HPDE6-E6E7 (cell line): Measurements from ENCODE around the gene ZNF438.

Source experiments
- DNase-seq: peaks from one replicate; pipeline ENCODE4 v3.0.0; 2011; ENCODE audit warnings: missing footprints; ENCODE audit errors: extremely low spot score

The ZNF438 gene

DNA sequence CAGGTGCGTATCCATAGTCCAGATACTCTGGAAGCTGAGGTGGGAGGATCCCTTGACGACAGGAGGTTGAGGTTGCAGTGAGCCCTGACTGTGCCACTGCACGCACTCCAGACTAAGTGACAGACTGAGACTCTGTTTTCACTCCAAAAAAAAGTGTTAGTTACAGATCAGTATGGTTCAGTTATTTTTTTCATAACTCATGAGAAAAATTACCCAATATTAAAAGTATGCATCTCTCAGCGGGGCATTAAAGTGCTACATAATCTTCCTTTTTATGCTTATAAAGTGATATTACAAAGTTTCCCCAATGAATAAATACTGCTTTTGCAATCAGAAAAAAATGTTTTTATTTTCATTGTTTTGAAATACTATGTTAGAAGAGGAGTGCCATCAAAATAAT lies 147.9 kb downstream of the ZNF438 start:
- no peak for DNase-seq

DNA sequence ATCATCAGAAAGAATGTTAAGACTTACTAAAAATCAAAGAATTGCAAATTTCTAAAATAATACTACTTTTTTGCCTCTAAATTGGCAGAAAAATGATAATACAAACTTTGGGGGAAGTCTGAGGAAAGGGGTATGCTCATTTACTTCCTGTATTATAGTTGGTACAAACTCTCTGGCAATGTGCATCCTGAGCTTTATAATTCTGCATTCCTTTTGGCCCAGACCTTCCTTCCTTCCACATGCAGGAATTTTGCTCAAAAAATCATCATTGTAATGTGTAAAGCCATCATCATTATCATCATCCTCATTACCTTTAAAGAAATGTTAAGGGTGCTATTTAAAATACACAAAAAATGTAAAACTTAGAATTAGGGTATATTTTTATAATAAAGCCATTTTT lies 148.5 kb downstream of the ZNF438 start:
- no peak for DNase-seq

DNA sequence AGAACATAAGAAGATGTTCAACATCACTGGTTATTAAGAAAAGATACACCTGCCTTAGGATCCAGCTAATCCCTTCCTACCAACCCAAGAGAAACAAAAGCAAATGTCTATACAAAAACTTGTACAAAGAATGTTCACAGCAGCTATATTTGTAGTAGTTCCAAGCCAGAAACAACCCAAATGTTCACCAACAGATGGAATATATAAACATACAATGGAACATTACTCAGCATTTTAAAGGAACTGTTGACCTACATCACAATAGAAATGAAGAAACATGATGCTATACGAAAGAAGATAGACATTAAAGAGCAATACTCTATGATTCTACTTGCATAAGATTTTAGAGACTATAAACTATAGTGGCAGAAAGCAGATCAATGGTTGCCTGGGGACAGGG lies 149.4 kb downstream of the ZNF438 start:
- no peak for DNase-seq

DNA sequence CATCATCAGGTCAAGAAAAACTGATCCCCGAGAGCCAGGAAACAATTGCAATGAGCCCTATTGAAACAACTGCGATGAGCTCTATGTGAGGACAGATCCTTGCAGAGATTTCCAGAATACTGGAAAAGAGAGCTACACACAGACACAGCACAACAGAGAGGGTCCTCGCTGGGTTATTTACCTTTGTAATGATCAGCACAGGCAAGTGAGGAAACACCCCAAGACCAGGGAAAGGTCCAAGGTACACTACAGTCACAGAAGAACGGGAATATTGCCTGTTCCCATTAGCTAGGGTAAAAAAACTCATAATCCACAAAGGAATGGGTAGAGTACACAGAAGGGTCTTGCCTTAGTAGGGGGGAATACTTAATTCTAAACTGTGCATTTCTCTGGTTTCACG lies 152.7 kb downstream of the ZNF438 start:
- DNase-seq, result no peak

DNA sequence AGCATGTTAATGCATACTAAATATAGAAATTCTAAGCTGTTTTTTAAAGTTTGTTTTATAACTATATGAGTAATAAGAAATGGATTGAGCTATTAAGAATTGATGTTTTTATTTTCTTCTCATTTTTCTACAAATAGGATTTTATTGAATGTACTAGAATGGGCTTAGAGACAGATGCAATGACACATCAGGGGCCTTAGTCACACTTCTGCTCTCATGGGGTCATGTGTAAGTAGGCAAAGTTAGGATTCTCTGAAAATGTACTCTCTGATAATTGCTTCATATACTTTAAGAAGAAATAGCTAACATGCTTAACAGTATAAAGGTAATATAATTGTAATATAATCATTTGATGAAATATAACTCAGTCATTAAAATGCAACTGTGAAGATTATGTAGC lies 154.6 kb downstream of the ZNF438 start:
- no peak for DNase-seq

DNA sequence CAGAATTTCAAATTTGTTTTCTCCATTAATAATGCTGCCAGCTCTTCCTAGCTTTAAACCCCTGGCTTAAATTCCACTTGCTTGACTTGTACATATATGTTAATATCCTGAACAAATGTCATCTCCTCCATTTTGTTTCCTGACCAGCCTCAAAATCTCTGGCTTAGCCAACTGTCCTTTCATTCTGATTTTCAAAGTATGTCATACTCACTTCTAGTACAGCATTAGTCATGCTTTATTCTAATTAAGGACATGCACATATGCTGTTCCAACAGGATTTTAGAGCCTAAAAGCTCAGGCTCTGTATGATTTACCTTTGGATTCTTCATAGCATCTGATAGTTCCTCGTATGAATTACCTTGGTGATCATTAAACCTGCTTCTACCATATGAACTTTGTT lies 158.3 kb downstream of the ZNF438 start:
- DNase-seq, result no peak

DNA sequence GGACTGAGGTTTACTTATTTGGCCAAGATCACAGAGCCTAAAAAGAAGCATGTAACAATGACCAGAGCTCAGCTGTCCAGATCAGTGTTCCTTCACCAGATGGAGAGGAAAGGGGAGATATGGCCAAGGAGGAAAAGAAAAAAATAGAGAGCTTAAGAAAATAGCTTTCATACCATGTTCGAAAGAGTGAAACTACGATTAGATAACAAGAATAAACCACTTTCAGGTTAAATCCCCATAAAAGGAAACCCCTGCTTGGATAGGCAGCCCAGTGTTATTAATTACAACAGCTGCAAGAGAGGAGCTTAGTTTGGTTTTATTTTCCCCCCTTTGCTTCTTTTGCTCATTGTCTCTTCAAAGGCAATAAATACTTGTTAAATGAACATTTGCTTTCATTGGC lies 160.8 kb downstream of the ZNF438 start:
- DNase-seq, result no peak

DNA sequence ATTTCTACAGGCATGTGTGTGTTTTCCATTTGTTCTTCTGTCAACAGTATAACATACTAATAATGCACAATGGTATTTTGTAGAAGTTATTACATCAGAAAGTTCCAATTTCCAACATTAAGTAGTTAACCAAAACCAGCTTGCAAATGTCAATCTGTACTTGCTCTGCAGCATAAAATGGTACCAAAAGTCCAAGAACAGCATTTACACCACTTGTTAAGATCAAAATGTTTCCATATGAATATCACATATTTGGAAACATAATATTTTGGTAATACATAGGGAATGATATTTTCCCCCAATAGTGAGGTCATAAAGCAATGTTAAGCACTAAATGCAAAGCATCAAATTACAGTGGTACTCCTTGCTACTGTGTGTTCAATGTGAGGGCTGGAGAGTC lies 162.1 kb downstream of the ZNF438 start:
- DNase-seq, result no peak

DNA sequence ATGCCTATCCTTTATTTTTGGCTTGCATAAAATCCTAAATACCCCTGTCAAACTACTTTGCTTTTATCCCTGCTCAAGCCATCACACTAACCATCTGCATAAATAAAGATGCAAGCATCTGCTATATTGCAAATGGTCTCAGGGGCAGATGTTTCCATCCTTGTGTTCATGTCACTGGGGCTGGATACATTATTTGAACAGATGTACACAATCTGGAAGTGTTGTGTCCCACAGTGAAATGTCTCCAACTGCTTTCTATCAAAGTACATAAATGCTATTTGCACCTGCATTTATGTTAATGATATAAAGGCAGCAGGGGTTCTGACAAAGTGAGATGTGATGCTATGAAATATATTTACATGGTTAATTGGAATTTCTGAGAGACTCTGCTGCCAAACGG lies 163.1 kb downstream of the ZNF438 start:
- no peak for DNase-seq

DNA sequence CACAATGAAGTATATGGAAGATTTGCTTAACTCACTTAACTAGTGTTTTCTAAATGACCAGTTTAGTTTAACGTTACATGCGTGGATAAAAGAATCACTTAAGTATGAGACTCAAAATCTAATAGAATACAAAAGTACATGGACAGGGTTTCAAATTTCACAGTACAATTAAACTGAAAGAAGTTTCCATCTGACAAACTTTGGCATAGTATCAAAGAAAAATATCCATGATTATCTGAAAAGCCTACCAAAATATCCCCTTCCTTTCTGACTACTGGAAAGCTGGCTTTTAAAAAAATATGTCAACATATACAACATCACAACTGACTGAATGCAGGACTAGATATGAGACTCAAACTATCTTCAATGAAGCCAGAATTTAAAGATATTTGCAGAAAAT lies 164.8 kb downstream of the ZNF438 start:
- DNase-seq, result no peak

DNA sequence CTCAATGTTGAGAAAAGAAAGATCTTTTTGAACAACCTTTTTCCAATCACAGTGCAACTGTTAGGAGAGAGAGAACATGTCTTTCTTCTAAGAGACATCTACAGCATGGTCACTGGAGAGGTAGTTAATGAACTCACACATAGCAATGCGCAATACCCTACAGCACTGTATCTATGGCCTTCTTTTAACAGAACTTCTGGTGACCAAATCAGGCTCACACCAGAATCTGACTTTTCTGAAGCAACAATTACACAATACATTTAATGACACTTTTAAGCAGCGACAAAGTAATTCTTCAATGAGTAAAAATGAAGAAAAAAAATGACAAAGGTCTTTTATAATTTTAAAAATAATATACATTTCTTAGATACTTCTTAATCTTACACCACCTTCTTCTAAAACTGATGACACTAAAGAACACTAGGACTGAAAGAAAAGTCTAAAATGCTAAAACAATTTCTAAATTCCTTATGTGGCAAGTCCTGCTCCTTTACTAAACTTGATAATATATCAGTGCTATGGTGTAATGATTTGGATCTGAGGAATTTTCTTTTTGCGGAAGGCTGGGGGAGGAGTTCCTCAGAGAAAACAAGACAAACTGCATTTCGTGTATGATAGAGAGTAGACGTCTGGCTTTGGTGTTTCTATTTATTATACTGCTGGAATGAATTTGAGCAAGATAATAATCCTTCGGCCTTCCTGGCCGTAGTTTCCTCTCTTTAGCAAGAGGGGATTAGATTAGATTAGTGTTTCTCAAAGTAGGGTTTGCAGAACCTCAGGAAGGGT lies 166.3 kb downstream of the ZNF438 start:
- no peak for DNase-seq

DNA sequence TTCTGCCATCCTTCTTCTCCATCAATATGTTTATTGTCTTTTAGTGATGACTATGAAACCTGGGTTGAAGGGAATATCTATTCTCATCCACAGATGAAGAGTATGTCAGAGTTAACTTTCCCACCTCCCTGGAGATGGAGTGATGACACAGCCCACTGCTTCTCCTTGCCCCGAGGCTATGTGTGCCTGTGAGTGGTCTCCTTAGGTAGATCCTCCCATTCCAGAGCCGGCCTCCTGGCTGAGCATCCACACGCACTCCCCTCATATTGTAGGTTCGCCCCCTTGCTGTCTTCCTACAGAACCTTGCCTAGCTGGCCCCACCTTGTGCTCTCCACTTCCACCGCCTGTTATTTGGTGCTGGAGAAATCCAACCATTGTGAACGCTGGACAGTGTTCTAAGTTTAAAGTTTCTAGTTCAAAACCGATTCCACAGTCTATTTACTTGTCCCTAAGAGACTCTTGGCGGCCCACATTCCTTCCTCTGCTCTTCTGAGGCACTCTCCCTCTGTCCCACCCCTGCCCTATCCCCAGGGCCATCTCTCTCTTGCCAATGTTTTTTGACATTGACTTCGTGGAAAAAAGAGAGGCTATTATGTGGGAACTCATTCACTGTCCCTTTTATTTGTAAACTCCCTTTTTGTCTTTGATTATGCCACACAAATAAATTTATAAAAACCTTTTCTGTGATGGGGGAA lies 168.0 kb downstream of the ZNF438 start:
- DNase-seq, result no peak

DNA sequence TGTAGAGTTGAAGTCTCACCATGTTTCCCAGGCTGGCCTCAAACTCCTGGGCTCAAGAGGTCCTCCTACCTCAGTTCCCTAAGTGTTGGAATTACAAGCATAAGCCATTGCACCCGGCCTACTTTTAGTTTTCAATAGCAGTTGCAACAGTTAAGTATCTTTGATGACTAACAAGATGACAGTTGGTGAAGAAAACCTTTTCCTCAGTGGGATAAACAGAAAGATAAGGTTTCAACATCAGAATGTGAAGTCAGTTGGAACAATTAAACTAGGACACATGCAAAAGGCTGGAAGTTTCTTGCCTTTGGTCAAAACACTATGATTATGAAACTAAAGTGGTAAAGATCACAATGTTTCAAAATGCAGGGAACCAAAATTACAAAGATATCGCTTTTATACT lies 169.2 kb downstream of the ZNF438 start:
- DNase-seq, result no peak

DNA sequence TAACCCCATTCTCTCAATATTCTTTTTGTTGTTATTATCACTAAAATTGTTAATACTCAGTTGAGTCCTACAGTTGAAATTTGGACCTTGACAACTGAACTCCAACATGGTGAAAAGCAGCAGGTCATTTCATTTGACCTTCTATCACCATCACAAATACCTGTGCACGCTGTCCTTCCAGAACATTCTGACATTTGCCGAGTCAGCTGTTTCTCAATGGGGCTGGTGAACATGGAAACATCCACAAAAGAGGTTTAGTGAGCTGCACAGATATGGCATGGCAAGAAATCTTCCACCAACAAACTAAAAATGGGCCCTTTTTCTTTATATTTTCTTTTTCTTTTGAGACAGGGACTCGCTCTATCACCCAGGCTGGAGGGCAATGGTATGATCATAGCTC lies 169.7 kb downstream of the ZNF438 start:
- no peak for DNase-seq

DNA sequence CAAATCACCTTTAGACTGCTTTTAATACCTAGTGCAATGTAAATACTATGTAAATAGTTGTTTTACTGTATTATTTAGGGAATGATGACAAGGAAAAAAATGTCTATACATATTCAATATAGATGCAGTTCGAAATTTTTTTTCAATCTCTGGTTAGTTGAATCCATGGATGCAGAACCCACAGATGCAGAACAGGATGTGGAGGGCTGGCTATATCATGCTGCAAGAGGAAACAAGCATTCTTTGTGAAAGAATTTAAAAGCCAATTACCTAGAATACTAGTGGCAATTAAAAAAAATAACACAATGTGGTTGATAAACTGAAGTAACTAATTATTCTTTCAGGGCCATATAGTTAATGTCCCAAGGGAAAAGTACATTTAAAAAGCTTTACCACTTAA lies 170.4 kb downstream of the ZNF438 start:
- DNase-seq, result no peak

DNA sequence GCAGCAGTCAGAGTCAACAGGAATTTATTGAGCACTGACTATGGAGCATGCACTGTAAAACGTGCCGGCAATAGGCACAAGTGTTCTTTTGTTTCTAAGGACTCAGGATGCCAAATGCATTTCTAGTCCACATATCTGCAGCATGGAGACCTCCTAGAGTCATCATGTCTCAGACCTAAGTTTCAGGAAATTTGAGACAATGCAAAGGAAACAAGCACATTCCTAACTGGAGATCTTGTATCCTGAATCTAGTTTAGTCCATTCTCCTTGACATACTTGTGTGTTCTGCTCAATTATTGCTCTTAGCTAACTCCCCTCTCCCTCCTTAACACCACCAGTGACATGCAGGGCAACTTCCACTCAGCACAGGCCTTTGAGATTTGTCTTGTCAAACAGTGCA lies 173.2 kb downstream of the ZNF438 start:
- DNase-seq, result no peak

DNA sequence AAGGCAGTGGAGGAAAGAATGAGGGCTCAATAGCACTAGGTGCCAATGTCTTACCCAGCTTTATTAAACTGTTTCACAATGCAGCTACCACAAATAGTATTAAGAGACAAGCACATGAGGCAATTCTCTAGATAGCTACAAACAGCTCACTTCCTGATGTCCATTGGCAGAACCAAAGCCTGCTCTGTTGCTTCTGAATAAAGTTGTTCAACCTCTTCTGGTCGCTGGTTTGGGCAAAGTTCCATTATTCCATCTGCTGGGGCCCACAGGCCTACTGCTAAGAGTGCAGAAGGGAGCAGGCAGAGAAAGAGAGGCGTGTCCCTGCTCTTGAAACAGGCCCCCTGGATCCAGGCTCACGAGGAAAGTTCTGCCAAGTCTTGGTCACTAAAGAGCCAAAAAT lies 173.9 kb downstream of the ZNF438 start:
- no peak for DNase-seq

DNA sequence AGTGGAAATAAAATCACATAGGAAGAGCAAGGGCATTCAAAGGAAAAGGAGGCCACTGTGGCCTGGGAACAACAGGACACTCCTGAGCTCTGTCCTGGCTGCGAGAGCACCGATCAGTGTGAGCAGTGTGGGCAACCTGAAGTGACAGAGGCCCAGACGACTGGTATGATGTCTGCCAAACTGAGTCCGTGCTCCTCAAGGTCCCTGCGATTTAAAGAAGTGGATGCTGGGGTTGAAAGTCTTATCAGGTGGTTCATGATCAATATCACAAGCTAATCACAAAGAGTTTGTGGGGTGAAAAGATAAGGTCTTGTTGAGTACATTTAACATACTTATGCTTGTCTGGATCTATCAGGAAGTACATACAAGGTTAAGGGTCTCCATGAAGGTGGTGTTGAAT lies 176.5 kb downstream of the ZNF438 start:
- DNase-seq, result no peak

DNA sequence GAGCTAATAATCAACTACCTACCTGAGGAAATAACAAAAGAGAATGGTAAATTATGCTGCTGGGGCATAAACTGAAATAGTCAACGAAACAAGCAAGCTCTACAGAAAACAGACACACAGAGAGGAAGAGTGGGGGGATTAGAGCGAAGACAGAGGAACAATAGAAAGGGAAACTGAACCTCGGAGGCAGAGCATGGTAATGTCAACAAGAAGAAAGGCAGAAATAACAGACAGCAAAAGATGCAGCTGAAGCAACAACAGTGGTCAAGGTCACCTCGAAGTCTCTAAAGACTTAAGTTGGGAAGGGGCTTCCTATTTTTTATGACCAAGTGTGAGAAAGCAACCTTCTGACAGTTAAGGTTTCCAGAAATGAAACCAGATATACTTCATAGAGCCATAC lies 177.0 kb downstream of the ZNF438 start:
- no peak for DNase-seq

DNA sequence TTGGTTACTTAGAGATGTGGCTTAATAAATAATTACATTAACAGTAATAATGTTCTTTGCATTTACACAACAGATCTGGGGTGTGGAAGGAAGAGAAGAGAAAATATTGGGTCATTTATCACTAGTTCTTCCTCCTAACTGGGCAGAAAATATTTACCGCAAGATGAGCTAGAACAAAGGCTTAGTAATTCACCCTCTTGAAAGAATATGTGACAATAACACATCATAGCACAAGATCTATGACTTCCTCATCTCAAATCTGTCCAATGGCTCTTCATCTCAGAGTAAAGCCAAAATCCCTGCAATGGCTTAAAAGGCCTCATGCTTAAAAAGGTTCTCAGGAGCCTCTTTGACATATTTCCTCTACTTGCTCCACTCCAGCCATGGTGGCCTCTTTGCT lies 178.6 kb downstream of the ZNF438 start:
- no peak for DNase-seq

DNA sequence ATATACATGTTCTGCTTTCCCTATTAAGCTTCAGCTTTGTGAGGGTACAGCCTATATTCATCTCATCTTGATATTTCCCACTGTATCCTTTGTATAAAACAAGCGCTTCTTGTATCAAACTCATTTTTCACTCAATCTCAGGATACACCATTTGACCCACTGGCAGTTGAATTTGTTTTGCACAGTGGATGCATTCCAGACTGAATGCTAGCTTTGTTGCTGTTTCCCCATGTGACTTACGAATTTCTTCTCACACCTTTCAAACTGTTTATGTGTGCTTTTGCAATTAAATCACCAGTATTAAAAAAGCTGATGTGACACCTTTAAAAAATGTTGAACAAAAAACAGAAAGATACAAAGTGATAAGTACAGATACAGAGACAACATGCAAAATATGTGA lies 180.9 kb downstream of the ZNF438 start:
- no peak for DNase-seq

DNA sequence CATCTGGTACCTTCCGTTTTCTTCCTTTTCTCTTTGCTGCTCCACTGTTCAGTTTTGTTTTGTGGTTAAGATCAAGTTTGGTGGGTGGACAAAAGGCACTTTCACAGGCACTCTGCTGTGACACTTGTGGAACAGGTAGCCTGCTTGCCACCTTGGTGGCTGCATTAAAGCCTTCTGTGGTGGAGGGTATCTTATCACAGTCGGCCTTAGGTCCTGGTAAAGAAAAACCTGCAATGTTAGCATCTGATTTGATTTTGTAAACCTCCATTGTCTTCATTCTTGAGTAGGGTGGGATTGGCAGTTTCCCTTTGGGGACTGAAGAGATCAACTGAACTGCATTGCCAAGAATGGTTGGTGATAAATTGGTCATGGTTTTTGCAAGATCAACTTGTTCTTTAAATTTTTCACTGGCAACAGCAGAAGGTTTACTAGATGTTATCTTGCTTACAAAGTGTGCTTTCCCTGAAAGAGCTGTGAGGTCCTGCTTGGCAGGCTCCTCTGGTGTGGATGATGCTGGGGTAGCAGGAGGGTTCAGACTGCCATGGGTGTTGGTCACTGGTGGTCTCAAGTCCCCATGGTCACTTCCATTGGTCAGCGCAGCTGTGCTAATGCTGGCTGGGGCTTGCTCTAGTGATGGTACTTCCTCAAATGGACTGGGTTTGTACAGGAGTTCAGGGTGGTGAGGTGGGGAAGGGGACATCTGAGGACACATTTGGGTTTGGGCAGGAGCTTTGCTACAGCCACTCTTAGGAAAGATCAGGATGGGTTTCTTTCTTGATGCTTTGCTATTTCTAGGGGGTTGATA lies 182.2 kb downstream of the ZNF438 start:
- no peak for DNase-seq
